D721Med (cell line): ENCODE results near the gene CHTOP.

Experiments used
- DNase-seq: peaks from one replicate; pipeline ENCODE4 v3.0.0; 2011; ENCODE audit warnings: low spot score; ENCODE audit not compliant: insufficient read length
- FAIRE-seq: peaks from 2 replicates; lab custom pipeline; 2011; peaks lifted over from hg19 to GRCh38; lab: Jason Lieb, UNC
- TF ChIP-seq, protein P1 (sequence below): IDR thresholded peaks from 2 replicates; pipeline ENCODE4 v1.5.1; 2012; ENCODE audit warnings: mild to moderate bottlenecking, control low read depth; ENCODE audit not compliant: insufficient read depth; ENCODE audit errors: missing control alignments

CHTOP gene

DNA sequence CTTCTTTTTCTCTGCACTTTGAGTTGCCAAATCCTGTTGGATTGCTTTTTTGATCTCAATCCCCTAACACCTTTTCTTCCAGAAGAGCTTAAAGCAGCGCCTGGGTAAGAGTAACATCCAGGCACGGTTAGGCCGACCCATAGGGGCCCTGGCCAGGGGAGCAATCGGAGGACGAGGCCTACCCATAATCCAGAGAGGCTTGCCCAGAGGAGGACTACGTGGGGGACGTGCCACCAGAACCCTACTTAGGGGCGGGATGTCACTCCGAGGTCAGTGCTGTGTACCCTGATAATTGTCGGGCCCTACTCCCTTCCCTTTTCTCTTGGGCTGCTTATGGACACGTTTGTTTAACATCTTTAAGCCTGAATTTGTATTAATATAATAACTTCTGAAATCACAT lies 8.3 kb downstream of the CHTOP start:
- TF ChIP-seq, protein P1, sequence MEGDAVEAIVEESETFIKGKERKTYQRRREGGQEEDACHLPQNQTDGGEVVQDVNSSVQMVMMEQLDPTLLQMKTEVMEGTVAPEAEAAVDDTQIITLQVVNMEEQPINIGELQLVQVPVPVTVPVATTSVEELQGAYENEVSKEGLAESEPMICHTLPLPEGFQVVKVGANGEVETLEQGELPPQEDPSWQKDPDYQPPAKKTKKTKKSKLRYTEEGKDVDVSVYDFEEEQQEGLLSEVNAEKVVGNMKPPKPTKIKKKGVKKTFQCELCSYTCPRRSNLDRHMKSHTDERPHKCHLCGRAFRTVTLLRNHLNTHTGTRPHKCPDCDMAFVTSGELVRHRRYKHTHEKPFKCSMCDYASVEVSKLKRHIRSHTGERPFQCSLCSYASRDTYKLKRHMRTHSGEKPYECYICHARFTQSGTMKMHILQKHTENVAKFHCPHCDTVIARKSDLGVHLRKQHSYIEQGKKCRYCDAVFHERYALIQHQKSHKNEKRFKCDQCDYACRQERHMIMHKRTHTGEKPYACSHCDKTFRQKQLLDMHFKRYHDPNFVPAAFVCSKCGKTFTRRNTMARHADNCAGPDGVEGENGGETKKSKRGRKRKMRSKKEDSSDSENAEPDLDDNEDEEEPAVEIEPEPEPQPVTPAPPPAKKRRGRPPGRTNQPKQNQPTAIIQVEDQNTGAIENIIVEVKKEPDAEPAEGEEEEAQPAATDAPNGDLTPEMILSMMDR: no peak
- FAIRE-seq: no peak
- no peak for DNase-seq

DNA sequence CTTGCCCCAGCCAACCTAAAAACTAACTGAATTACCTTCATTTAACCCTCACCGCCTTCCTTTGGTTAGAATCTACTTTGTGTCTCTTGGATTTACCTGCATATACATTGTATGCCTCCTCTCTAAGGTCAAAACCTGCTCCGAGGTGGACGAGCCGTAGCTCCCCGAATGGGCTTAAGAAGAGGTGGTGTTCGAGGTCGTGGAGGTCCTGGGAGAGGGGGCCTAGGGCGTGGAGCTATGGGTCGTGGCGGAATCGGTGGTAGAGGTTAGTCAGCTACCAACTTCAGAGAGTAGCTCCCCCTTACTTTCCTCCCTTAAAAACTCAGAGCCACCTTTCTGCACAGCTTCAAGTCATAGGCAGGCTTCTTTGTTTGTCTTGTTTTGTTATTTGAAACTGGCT lies 9.2 kb downstream of the CHTOP start:
- TF ChIP-seq, protein P1: no peak
- DNase-seq (no peak), FAIRE-seq (no peak)

DNA sequence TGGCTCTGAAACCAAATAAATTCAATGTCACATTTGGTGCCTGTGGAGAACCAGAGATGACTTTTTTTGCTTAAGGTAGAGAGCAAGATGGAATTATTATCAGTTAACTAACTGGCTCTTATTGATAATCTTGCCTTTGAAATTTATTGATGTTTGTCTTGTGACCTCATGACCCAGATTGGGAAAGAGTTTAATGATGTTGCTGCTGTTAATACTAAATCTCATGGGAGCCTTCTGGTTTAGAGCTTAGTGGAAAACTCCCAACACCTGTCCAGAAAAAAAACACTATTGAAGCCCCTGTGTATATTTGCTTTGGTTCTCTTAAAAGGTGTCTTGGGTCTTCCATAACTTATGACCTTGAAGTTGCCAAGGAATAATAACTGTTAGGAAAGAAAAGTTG lies 9.9 kb downstream of the CHTOP start:
- FAIRE-seq: no peak
- TF ChIP-seq, protein P1: no peak
- DNase-seq: no peak

DNA sequence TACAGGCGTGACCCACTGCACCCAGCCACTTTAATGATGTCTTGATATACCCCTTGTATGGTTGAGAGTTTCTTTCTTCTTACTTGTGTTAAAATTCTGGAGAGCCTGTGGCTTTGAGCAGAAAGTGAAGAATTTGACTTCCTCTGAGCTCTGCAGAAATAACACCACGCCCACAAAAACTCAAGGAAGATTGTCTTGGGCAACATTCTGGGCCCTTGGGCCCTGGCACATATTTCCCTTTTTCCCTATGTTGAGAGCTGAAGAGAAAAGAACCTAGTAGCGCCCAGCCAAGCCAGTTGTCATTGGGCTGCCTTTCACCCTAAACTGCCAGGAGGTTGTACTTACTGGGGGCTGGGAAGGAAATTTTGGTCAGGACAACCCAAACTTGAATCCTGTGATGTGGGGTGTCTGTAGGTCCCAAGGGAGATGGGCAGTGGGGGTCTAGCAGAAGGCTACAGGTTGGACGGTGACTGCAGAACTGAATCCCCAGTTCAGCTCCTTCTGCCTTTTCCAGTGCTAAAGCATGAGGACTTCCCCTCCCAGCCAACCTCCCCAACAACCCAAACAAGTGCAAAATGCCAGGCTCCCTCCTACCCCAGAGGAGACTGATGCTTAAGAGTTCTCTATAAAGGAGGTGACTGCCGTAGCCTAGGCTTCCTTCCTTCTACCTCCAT lies 12.9 kb downstream of the CHTOP start:
- TF ChIP-seq, protein P1: no peak
- no peak for DNase-seq
- no peak for FAIRE-seq

DNA sequence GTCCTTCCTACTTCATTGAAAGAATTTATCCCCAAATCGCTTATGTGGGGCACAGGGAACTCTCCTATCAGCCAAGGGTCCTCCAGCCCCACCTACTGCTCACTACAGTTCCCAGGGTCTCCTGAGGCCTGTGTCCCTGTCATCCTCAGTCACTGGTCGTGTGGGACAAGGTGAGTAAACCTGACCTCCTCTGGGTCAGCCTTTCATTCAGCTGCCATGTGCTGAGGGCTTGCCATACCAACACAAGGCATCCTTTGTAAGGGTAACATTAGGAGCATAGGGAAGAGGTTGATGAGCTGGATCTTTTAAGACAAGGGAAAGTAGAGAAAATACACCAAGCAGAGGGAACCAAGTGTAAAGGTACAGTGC lies 13.5 kb downstream of the CHTOP start:
- DNase-seq (no peak), FAIRE-seq (no peak)
- TF ChIP-seq, protein P1: no peak

DNA sequence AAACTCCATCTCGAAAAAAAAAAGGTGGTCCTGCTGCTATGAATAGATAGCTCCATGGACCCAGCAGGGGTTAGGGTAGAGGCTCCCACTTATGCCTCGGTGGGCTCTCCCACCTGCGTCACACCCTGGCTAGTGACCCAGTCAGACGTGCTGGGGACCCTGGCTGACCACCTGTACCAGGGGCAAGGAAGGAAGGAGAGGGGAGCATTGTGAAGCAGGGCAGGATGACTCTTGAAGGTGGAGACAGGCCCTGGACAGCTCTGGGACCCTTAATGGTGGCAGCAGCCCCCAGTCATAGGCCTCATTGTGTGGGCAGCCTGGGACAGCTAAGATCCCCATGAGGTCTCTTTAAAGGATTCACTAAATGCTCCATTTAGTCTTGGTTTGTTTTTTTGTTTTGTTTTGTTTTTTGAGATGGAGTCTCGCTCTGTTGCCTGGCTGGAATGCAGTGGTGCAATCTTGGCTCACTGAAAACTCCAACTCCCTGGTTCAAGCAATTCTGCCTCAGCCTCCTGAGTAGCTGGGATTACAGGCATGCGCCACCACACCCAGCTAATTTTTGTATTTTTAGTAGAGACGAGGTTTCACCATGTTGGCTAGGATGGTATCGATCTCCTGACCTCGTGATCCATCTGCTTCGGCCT lies 14.3 kb downstream of the CHTOP start:
- FAIRE-seq: no peak

More for the DNA sequence above, 14.3 kb downstream of the CHTOP start:
- DNase-seq: no peak
- TF ChIP-seq, protein P1: no peak
